HK-2 (cell line): Measurements from ENCODE around the gene ISL2.
"Not testable (repeated sequence)": the region's sequence is repeated elsewhere in the genome, so short reads cannot be mapped to it uniquely, and the experiment has no call there.

Source experiments
- DNase-seq: peaks from one replicate; pipeline ENCODE4 v3.0.0-alpha.2; 2018; ENCODE audit not compliant: unreplicated experiment

ISL2 gene

DNA sequence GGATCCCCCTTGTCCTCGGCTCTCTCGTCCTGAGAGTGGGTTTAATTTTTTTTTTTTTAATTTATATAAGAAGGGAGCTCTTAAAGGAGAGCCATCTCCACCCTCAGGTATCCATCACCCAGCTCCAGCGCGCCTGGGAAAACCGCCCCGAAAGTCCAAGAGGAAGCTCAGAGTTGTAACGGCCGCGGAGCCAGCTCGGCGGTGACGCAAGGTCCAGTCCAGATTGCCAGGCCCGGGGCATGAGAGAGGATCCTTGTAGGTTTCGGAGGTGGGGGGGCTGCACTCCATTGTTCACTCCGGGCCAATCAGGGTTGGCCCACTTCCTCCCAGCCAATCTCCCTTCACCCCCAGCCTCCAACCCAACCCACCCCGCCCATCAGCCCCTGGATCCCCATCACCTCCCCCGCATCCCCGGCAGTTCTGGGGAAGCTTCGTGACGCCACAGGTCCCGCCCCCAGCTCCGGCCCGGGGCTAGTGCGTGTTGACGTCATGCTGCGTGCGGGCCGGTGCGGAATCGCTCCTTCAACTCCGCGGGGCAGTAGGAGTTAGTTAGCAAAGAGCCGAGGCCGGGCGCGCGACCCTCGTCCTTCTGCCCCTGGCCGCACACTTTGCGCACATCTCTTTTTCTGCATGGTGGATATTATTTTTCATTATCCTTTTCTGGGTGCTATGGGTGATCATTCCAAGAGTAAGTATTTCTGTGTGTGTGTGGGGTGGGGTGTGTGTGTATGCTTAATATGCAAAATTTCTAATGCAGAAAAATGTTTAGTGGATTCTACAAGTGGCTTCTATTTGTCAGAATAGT lies at the start of gene ISL2:
ISL2 (plus strand) TSS at position 520 of the 805 bp plus-strand sequence; CDS start at position 631, 111 bp downstream.
- peak; percentile 92 for DNase-seq

DNA sequence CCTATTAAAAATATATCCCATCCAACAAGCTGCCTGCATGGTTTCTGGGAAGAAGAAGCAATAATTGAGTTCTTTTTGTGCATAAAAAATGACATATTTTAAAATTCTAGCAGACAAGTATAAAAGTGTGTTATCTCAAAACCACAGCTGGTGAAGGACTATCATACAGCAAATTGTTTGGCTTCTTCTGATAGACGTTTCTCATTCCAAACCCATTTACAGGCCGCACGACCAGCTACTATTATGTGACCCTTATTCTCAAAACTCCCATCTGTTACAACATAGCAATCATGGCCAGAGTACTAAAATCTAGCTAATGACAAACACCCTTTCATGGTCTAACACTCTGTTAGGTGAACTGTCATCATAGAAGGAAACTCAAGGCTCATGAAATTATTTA lies 47.0 kb upstream of the ISL2 start:
- DNase-seq = no peak

DNA sequence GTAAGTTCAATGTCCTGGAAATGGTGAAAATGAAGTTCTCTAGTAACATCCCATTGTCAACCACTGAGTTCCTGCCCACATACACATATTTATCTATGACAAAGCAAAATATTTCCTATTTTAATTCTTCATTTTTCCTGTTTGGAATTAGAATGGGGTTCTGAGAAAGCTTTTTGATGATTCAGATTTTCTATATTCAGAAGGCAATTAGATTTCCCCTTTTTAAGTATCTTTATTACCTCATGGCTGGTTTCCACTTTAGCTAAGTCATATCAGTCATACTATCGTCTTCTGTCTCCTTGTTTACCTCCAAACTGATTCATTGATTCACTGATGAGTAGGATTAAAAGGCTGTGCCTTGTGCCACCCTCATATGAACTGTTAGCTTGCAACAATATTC lies 43.2 kb upstream of the ISL2 start:
- no peak for DNase-seq

DNA sequence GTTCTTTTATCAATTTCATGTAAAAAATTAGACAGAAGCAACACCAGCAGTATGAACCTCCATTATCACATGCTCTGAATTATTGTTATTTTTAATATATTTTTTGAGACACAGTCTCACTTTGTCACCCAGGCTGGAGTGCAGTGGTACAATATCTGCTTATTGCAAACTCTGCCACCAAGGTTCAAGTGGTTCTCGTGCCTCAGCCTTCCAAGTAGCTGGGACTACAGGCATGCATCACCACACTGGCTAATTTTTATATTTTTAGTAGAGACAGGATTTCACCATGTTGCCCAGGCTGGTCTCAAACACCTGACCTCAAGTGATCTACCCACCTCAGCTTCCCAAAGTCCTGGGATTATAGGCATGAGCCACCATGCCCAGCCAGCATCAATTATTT lies 42.1 kb upstream of the ISL2 start:
- DNase-seq = not testable (repeated sequence)

DNA sequence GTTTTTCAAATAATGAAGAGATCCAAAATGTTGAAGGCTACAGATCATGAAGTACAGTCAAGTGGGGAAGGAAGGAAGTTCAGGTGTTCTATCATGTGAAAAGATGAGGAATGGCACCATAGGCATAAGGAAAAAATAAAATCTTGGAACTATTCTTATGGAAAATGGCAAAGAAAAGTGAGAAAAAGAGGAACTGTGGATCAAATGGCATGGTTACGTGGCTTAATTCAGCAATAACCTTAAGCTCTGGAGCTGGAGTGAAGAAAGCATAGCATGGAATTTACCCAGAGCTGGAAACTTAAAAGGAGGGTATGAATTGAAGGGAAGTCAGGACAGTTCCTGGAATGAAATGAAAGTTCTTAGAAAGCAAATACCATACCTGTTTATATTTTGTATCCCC lies 39.7 kb upstream of the ISL2 start:
- no peak for DNase-seq

DNA sequence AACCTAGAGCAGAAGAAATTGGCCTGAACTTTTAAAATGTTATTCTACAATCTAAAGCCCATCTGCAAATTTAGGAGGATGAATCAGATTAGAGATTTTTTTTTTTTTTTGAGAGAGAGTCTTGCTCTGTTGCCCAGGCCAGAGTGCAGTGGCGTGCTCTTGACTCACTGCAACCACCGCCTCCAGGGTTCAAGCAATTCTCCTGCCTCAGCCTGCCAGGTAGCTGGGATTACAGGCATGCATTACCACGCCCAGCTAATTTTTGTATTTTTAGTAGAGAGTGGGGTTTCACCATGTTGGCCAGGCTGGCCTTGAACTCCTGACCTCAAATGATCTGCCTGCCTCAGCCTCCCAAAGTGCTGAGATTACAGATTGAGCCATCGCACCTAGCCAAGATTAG lies 38.6 kb upstream of the ISL2 start:
- not testable (repeated sequence) for DNase-seq

DNA sequence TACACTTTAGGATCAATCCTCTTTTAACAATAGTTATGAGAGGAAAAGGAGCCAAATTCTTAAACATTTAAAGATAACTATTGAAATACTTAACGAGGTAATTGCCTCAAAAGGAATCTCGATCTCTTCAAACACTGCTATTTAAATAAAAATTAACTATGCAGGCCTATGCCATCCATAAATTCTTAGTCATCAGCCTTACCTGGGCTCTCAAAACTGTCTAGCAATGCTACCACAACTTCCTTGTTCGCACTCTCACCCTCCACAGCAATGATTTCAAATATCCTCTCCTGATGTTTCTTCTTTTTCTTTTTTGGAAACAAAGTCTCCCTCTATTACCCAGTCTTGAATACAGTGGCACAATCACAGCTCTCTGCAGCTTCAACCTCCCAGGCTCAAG lies 37.6 kb upstream of the ISL2 start:
- DNase-seq = no peak

DNA sequence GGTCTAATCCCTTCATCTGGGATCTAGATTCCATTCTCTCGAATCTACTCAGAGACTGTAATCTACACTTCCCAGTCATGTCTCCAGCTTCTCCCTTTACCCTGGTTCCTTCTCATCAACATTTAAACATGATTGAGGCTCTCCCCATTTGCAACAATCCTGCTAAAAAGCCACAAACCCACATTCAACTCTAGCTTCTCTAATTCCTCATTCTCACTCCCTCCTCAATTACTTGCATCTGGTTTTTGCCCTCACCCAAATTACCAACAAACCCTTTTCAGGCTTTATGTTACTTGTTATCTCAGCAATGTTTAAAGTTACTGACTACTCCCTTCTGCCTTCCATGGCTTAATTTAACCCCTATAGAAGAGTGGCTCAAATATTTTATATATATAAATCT lies 36.8 kb upstream of the ISL2 start:
- DNase-seq = no peak

DNA sequence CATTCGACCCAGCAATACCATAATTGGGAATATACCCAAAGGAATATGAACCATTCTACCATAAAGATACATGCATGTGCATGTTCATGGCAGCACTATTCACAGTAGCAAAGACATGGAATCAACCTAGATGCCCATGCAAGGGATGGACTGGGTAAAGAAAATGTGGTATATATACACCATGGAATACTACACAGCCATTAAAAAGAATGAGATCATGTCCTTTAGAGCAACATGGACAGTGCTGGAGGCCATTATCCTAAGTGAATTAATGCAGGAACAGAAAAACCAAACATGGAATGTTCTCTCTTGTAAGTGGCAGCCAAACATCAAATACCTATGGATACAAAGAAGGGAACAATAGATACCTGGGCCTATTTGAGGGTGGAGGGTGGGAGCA lies 32.7 kb upstream of the ISL2 start:
- no peak for DNase-seq

DNA sequence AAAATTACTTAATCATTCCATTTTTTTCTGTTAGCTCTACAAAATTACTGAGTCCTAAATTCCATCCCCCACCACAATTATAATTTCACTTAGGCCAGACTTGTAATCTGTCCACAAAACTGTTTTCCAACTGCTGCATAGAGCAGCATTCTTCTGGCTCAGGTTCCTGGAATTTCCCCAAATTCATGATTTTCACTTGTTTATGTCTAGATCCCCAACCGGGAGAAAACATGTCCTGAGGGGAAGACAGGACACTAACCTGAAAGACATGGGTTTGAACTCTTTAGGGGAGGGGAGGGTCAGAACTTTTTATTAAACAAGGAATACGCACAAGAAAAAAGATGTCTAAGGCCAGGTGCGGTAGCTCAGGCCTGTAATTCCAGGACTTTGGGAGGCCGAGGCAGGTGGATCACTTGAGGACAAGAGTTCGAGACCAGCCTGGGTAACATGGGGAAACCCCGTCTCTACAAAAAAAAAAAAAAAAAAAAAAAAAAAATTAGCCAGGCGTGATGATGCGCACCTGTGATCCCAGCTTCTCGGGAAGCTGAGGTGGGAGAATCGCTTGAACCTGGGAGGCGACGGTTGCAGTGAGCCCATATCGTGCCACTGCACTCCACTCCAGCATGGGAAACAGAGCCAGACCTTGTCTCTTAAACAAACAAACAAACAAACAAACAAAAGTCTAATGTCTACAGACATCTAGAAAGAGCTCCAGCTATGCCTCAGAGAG lies 26.8 kb upstream of the ISL2 start:
- DNase-seq = no peak

DNA sequence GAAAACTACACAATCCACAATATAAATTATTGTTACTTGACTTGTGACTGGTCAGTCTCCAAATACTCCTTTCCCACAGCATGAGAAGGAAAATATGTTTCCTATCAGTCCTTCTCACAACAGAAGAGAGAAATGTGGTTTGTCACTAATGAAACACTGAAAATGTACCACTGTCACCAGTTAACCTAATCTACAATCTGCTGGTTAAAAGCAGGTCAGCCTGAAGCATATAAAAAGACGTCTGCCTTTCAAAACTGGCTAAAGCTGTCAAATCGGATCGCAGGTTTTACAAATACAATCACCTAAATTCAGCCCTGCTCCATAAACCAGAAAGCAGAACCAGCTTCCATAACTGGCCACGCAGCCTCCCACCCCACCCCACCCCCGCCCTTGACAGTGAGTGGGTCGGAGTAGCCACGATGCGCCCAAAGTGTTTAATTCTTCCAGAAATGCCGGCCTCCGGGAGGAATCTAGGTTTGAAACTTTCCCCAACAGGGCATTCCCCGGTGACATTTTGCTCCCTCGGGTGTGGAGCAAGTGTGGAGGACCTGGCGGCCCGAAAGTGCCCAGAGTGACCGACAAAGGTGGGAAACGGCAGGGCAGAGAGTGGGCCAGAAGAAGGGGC lies 26.0 kb upstream of the ISL2 start:
- DNase-seq = peak; percentile 24

DNA sequence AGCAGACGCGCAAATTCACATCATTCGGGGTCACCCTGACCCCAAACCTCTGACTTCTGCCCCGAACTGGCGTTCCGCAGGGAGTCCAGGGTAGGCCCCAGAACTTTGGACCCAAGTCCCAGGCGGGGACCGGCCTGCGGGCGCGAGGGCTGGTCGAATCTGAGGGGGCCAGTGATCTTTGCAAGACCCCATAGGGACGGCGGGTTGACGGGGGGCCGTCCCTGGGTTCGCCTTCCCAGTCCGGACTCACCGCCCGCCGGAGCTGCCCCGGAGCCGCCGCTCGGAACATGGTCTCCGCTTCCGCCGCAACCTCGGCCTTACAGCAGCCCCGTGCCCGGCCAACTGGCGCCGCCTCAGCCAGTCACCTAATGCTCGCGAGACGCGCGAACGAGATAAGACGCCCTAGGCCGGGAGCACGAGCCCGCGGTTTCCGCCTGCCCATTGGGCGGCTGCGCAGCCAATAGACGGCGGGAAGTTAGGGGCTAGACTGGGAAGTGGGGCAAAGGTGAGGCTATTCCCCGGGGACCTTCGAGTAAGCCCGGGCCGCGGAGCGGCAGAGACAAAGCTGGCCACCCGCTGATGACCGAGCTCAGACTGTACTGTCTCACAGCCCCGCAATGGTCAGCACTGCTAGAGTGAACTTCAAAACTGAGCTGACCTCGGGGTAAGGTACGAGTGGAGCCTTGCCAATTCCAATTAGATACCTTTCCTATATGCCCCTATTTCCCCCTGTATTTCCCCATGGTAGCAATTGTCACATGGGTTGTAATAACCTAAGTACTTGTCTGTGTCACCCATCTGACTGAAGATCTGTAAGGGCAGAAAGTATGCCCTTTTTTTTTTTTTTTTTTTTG lies 25.2 kb upstream of the ISL2 start, which contains the start of gene ETFA:
ETFA (minus strand) TSS at position 370 of the 854 bp plus-strand sequence; CDS start at position 289, 81 bp downstream.
- peak; percentile 91 for DNase-seq

DNA sequence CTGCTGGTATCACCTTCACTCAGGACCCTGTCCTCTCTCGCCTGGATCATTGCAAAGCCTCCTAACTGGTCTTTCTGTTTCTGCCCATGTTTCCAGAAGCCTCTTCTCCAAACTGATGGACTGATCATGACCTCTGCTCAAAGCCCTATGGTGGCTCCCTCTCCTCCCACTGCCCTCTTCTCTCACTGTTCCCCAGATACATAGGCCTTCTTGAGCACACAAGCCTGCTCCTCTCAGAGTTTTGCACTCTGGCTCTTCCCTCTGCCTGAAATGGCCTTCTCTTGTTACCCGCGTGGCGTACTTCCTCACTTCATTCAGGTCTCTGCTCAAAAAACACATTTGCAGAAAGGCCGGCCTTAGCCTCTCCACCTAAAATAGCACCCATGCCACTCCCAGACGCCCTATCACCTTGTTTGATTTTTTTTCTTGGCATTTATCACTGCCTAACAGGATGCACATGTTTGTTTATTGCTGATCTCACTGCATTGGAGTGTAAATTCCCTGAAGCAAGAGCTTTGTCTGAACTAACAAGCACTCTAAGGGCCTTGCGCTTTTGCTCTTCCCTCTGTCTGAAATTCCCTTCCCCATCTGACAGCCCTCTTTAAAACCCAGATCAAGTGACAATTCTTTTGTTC lies 23.9 kb upstream of the ISL2 start:
- no peak for DNase-seq

DNA sequence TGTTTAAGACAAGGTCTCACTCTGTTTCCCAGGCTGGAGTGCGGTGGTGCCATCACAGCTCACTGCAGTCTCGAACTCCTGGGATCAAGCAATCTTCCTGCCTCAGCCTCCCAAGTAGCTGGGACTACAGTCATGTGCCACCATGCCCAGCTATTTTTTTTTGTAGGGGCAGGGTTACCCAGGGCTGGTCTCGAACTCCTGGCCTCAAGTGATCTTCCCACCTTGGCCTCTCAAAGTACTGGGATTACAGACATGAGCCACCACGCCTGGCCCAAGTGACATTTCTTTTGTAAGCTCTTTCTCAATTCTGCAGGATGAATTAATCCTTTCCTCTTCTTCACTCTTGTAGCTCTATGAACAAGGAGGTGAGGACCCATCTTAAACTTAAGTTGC lies 23.4 kb upstream of the ISL2 start:
- not testable (repeated sequence) for DNase-seq

DNA sequence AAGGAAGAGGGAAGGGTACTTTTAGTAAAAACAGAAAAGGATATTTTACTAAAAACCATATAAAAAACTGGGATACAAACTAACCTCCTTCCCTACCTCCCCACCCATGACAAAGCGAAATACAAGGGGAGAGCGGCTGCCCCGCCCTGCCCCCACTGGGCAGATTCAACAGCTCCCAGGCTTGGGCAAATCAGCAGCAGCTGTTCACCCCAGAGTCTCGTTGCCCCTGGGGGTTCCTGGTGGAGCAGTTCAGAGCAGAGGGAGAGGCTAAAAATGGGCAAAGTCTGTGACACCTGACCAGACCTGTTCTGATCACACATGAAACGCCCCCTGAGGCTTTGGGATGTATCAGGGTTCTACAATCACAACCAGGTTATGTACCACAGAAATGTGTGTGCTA lies 22.8 kb upstream of the ISL2 start:
- DNase-seq = no peak

DNA sequence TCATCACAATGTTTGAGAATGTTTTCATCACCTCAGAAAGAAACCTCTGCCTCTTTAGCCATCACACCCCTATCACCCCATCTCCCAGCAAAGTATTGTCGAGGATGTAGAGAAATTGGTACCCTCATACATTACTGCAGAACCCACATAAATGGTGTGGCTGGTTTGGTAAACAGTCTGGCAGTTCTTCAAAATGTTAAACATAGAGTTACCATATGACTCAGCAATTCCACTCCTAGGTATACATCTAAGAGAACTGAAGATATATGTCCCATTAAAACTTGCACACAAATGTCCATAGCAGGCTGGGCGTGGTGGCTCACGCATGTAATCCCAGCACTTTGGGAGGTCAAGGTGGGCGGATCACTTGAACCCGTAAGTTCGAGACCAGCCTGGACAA lies 16.6 kb upstream of the ISL2 start:
- no peak for DNase-seq

DNA sequence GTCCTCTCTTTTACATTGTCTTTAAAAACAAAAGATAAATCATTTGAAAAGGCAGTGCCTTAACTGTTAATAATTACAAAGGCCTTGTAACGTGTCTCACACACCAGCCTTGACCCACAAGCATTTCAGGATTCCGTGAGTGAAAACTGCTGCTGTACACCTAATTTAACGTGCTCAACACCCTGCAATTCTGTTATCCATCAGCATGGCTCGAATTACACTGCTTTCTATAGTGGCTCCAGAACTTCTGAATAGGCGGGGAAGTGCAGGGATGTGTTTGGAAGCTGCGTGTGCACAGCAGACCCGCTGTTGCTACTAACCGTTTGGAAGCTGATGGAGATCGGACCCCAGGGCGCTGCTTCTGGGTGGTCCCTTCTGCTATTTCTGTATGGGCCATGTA lies 15.4 kb upstream of the ISL2 start:
- no peak for DNase-seq

DNA sequence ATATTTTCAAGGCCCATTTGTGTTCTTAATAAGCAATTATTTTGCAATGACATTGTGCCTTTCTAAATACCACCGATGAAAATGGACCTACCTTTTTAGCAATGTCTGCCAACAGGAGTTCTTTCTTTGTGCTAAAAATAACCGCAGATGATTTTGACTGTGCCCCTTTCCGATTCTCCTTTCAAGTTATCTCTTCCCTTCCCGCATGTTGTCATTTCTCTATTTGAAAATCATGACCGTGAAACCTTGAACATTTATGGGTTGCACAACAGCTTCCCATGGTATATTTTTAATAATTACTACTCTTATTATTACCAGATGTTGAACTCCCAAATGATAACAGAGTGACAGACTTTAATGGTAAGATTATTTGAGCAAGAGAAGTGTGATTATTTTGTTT lies 15.0 kb upstream of the ISL2 start:
- no peak for DNase-seq

DNA sequence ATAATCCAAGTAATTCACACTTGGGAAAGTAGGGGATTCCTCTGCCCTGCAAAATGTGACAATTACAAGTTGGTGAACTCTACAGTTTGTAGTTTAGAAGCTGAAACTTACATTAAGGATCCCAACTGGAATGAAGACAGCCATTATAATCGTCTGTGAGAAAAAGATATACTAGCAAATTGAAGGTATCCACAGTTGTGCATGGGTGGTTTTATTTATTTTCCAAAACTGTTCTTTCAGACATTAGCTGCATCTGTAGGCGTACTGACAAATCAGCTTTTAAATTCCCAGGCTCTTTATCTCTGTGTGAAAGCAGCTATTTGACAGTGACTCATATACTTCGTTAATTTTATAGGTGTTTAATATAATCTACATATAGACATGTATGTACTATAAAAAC lies 12.5 kb upstream of the ISL2 start:
- no peak for DNase-seq

DNA sequence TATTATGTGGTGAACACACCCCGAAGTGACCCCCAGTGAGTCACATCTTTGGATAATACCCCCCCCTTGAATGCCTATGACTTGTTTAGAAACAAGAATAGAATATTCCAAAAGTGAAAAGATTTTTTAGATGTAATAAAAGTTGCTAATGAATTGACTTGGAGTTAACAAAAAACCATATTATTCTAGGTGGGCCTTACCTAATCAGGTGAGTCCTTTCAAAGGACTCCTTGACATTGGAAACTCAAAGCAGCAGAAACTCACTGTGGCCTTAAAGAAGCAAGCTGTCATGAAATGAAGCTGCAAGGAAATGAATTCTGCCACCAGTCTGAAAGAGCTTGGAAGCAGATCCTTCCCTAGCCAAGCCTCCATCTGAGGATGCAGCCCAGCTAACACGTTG lies 10.9 kb upstream of the ISL2 start:
- DNase-seq = no peak
